Mucosa of stomach (tissue), 1 donor: Measurements from ENCODE around the gene USP22.
"Not testable (repeated sequence)": the region's sequence is repeated elsewhere in the genome, so short reads cannot be mapped to it uniquely, and the experiment has no call there.

Experiments
- H3K27me3 ChIP-seq: one replicate; pipeline ENCODE4 v1.7.0; 2013; ENCODE audit warnings: mild to moderate bottlenecking, low read length; ENCODE audit not compliant: control insufficient read depth, insufficient read depth
- H3K36me3 ChIP-seq: one replicate; pipeline ENCODE4 v1.7.0; 2013; ENCODE audit warnings: low read length; ENCODE audit not compliant: control insufficient read depth, insufficient read depth
- H3K4me1 ChIP-seq: one replicate; pipeline ENCODE4 v1.7.0; 2013; ENCODE audit warnings: mild to moderate bottlenecking, low read length; ENCODE audit not compliant: control insufficient read depth, insufficient read depth
- H3K4me3 ChIP-seq: one replicate; pipeline ENCODE4 v1.7.0; 2013; ENCODE audit warnings: low read length
- H3K9ac ChIP-seq: one replicate; pipeline ENCODE4 v1.7.0; 2013; ENCODE audit warnings: mild to moderate bottlenecking, low read length, moderate library complexity
- H3K9me3 ChIP-seq: one replicate; pipeline ENCODE4 v1.7.0; 2013; ENCODE audit warnings: mild to moderate bottlenecking, low read length, moderate library complexity; ENCODE audit not compliant: control insufficient read depth
- donor health status: Pancreatic carcinoma.

The USP22 gene

DNA sequence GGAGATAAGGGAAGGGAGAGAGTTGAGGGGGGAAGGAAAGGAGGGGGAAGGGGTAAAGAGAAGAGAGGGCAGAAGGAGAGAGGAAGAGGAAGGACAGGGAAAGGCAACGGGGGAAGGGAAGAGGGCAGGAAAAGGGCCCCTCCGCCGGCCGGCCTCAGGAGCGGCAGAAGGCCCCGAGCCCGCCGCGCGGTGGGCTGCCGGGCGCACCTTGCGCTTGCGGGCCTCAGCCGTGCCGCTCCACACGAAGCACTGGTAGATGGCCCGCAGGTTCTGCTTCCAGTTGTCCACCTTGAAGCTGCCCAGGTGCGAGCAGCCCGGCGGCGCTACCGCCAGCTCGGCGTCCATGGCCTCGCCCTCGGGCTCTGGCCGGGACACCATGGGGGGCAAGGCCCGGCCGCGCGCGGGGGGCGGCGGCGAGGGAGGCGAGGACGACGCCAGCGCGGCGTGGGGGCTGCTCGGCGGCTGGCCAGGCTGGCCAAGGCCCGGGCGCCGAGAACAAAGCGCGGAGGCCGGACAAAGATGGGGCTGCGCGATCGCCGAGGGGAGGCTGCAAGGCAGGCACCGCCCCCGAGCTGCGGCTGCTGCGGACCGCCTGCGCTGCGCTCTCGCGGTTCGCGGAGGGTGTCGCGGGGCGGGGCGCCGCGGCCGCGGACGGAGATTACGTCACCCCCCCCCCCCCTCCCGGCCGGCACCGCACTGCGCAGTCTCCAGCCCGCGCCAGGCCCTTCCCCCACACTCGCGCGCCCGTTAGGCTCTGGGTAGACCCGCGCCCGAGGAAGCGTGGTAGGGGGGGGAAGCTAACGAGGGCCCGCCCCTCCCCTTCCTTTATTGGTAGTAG lies at the start of gene USP22:
Gene USP22, minus strand, starts transcription at position 554 of the 838 bp plus-strand sequence. Its CDS starts 176 bp downstream, at position 378.
- H3K36me3 ChIP-seq = no peaks in the 10 kb centered on the region
- no peaks in the 10 kb centered on the region for H3K27me3 ChIP-seq
- H3K9ac ChIP-seq = peak within 1 kb of the TSS; percentile 95
- no peaks in the 10 kb centered on the region for H3K9me3 ChIP-seq
- peak within 1 kb of the TSS; percentile 77 for H3K4me3 ChIP-seq
- peaks cover 27% of the 10 kb centered on the region for H3K4me1 ChIP-seq

GRCh38 chr17:21090902-21091618 lies 48.2 kb upstream of the USP22 start:
- Histone ChIP-seq H3K4me3 (no peak overlapping the region), H3K27me3 (no peaks in the 10 kb centered on the region)

GRCh38 chr17:21089933-21090901 lies 47.4 kb upstream of the USP22 start:
- Histone ChIP-seq H3K4me3 (no peak overlapping the region), H3K9ac (no peak overlapping the region), H3K27me3 (no peaks in the 10 kb centered on the region), H3K9me3 (no peaks in the 10 kb centered on the region), H3K36me3 (no peaks in the 10 kb centered on the region), H3K4me1 (peaks cover 5% of the 10 kb centered on the region)

More at GRCh38 chr17:21090902-21091618, 48.2 kb upstream of the USP22 start:
- Histone ChIP-seq H3K4me1 (peaks cover 5% of the 10 kb centered on the region), H3K36me3 (no peaks in the 10 kb centered on the region), H3K9ac (no peak overlapping the region), H3K9me3 (no peaks in the 10 kb centered on the region)

DNA sequence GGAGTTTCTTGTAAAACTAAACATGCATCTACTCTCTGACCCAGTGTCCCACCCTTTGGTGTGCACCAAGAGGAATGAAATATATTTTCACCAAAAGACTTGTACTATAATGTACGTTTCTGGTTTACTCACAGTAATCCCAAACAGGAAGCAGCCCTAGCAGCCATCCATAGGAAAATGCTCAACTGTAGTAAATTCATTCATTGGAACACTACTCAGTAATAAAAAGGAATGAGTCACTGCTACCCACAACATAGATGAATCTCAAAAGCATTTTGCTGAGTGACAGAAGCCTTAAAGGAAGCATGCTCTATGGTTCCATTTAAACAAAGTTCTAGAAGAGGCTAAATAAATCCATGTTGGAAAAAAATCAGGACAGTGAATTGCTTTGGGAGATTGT lies 46.3 kb upstream of the USP22 start:
- Histone ChIP-seq H3K9ac (no peak overlapping the region), H3K4me1 (peaks cover 1% of the 10 kb centered on the region), H3K4me3 (no peak overlapping the region), H3K27me3 (no peaks in the 10 kb centered on the region), H3K36me3 (no peaks in the 10 kb centered on the region), H3K9me3 (no peaks in the 10 kb centered on the region)

DNA sequence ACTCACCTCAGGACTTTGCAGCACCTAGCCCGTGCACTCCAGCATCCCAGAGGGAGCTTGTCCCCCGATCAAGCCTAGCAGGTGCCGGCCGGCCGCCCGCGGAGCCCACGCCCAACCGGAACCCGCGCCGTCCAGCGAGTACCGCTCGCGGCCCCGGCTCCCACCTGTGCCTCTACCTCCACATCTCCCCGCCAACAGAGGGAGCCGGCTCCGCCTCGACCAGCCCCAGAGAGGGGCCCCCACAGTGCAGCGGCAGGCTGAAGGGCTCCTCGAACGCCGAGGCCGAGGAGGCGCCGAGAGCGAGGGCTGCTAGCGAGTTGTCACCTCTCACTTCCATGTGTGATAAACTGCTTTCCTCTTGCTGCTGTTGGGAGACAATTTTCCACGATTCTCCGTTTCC lies 42.9 kb upstream of the USP22 start:
- no peak overlapping the region for H3K4me3 ChIP-seq

DNA sequence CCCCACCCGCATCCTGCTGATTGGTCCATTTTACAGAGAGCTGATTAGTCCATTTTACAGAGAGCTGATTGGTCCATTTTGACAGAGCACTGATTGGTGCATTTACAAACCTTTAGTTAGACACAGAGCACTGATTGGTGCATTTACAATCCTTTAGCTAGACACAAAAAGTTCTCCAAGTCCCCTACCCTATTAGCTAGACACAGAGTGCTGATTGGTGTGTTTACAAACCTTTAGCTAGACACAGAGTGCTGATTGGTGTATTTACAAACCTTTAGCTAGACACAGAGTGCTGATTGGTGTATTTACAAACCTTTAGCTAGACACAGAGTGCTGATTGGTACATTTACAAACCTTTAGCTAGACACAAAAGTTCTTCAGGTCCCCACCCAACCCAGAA lies 42.5 kb upstream of the USP22 start:
- not testable (repeated sequence) for H3K27me3 ChIP-seq, H3K36me3 ChIP-seq, H3K4me3 ChIP-seq

More for the DNA sequence above, 42.9 kb upstream of the USP22 start:
- Histone ChIP-seq H3K9ac (no peak overlapping the region), H3K4me1 (no peaks in the 10 kb centered on the region), H3K9me3 (no peaks in the 10 kb centered on the region), H3K27me3 (no peaks in the 10 kb centered on the region), H3K36me3 (no peaks in the 10 kb centered on the region)

DNA sequence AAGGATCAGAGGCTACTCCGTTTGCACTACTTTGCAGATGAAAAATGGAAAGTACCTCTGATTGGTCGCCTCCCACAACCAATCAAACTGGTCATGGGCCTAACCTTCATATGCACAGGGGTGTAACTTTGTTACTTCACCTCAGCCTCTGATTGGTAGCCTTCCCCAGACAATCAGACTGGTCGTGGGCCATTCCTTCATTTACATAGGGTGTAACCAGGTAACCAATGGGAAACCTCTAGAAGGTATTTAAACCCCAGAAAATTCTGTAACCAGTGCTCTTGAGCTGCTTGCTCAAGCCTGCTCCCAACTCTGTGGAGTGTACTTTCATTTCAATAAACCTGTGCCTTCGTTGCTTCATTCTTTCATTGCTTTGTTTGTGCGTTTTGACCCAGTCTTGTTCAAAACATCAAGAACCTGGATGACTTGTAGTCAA lies 39.2 kb upstream of the USP22 start:
- Histone ChIP-seq H3K27me3 (no peaks in the 10 kb centered on the region), H3K9me3 (no peaks in the 10 kb centered on the region), H3K9ac (no peak overlapping the region), H3K4me3 (no peak overlapping the region), H3K36me3 (no peaks in the 10 kb centered on the region), H3K4me1 (no peaks in the 10 kb centered on the region)

More for the DNA sequence above, 42.5 kb upstream of the USP22 start:
- not testable (repeated sequence) for H3K9me3 ChIP-seq, H3K9ac ChIP-seq, H3K4me1 ChIP-seq

DNA sequence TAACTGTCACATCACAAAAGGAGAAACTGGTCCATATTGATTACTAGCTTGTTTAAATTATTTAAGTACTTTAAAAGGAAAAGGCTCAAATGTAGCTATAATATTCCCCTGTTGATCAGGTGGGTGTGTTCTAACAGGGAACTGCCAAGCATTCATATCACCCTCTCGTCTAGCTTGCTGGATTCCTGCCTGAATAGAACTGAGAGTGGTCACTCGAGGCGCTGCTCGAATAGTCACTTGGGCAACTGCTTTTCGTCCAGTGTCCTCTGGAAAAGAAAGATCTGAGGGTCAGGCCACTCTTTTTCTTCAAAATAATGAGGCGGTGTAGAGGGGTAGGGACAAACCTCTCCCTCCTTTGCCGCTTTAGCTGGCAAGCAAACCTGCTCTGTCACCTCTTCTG lies 36.4 kb upstream of the USP22 start:
- H3K4me1 ChIP-seq = no peaks in the 10 kb centered on the region
- no peaks in the 10 kb centered on the region for H3K9me3 ChIP-seq
- H3K9ac ChIP-seq = no peak overlapping the region
- H3K36me3 ChIP-seq = no peaks in the 10 kb centered on the region
- no peak overlapping the region for H3K4me3 ChIP-seq
- no peaks in the 10 kb centered on the region for H3K27me3 ChIP-seq

GRCh38 chr17:21078016-21078780 lies 35.4 kb upstream of the USP22 start:
- Histone ChIP-seq H3K9ac (no peak overlapping the region), H3K27me3 (no peaks in the 10 kb centered on the region), H3K36me3 (no peaks in the 10 kb centered on the region), H3K4me3 (no peak overlapping the region), H3K9me3 (no peaks in the 10 kb centered on the region), H3K4me1 (no peaks in the 10 kb centered on the region)

DNA sequence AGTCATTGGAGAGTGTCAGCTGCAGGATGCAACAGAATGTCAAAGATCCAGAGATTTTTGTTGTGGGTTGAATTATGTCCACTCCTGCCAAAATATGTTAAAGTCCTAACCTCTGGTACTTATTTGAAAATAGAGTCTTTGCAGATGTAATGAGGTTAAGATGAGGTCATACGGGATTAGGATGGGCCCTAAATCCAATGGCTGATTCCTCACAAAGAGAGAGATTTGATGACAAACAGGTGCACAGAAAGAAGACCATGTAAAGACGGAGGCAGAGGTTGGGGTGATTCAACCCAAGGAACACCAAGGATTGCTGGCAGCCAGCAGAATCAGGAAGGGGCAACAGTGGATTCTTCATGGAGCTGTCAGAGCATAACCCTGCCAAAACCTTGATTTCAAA lies 34.5 kb upstream of the USP22 start:
- Histone ChIP-seq H3K9me3 (no peaks in the 10 kb centered on the region), H3K9ac (no peak overlapping the region), H3K4me1 (no peaks in the 10 kb centered on the region), H3K27me3 (no peaks in the 10 kb centered on the region), H3K4me3 (no peak overlapping the region), H3K36me3 (no peaks in the 10 kb centered on the region)

DNA sequence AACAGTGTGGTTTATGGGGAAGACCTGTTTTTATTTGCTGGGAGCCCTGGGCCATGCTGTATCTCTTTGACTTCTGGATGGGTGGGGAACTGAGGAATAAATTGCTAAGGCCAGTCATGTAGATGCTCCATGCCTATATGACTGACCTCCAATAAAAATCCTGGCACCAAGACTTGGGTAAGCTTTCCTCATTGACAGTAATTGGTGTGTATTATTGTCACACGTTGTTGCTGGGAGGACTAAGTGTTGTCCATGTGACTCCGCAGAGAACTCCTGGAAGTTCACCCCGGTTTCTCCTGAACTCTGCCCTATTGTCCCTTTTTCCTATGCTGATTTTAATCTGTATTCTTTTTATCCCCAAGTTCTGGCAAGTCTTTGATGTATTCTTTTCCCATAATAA lies 33.4 kb upstream of the USP22 start:
- no peak overlapping the region for H3K4me3 ChIP-seq
- no peaks in the 10 kb centered on the region for H3K27me3 ChIP-seq
- H3K4me1 ChIP-seq = no peaks in the 10 kb centered on the region
- no peaks in the 10 kb centered on the region for H3K9me3 ChIP-seq
- no peaks in the 10 kb centered on the region for H3K36me3 ChIP-seq
- no peak overlapping the region for H3K9ac ChIP-seq
